NCI-H128 (cell line): Measurements from ENCODE around the gene TANC1.
"Not testable (repeated sequence)": the region's sequence is repeated elsewhere in the genome, so short reads cannot be mapped to it uniquely, and the experiment has no call there.

ENCODE experiments used
- DNase-seq: peaks from one replicate; lab custom pipeline; 2025; ENCODE audit not compliant: unreplicated experiment; lab: John Stamatoyannopoulos, UW

The TANC1 gene

DNA sequence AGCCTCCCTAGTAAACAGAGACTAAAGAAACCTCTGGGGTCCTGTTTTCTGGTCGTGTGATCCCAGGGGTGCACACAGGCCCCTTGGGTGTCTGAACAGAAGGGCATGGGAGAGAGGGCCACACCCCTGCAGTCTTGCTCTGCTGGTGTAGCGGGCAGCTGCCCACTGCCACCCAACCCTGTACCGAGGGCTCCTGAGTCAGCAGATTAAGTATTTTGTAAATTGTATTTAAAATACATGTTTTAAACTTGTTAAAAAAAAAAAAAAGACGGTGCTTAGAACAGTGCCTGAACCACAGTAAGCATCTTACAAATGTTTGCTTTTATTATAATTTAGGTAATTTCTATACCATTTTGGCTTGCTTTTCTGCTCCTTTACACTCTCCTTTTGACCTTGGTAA is 113.7 kb downstream of the TANC1 start:
- DNase-seq, result no peak

DNA sequence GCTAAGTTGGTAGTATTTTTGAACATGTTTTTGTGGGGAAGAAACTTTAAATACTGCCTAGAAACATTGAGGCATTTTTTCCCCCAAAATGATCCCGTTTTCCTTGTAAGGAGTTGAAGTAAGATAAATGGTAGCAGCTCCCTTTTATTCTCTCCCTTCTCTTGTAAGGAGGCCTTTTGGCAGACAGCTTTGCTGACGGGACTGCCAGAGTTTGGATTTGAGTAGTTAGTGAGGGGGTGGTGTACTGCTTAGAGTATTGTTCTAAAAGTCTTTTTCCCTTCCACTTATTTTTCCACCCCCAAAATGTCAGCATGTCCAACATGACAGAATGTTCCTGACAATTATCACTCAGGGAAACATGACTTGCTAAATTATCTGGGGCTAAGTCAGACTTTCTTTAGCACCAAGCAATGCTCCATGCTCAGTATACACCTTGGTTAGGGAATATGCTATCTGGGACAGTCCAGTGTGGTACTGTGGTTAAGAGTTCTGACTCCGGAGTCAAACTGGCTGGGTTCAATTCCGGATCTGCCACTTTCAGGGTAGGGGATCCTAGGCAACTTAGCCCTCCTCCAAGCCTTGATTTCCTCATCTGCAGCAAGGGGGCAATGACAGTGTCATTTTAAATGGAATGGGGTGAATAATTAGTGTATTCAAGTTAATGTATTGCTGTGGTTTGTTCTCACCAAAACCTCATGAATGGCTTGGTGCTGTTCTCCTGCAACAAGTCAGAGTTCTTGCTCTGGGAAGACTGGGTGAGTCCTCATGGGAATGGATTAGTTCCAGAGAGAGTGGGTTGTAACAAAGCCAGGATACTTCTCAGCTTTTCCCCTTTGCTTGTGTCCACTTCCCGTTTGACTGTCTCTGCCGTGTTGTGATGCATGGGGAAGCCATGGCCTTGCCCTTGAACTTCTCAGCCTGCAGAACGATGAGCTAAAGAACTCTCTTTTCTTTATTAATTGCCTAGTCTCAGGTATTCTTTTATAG is 116.2 kb downstream of the TANC1 start:
- no peak for DNase-seq

DNA sequence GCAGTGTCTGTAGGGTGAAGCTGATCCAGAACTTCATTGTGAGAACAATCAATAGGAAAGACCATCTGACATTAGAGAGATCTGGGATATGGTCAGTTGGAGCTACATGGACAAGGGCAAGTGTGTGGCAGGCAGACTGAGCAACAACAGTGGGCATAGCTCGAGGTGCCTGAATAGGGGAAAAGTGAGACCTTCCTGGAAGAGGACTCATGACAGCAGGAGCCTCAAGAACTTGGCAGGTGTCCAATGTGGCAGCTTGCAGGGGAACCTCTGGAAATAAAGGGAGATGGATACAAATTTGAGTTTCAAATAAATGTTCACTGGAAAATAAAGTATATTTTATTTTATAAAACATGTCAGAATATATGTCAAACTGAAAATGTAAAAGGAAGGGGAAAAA is 117.9 kb downstream of the TANC1 start:
- no peak for DNase-seq

DNA sequence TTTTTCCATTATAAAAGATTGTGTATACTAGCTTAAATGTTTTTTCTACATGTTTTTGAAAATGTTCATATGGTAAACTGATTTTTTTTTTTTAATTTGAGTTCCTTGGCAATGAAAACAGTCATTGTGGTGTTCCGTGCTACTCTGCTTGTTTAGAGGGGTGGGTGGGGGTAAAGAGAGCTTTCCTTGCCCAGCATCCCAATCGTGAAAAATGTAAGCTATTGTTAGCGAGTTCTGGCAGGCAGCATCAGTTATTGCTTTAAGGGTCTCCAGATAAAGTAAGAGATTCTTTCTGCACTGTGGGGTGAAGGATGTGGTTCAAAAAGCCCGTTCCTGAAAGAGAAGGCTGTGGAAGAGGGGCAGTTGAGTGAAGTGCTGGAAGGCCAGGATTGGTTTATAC is 118.4 kb downstream of the TANC1 start:
- DNase-seq, result no peak

DNA sequence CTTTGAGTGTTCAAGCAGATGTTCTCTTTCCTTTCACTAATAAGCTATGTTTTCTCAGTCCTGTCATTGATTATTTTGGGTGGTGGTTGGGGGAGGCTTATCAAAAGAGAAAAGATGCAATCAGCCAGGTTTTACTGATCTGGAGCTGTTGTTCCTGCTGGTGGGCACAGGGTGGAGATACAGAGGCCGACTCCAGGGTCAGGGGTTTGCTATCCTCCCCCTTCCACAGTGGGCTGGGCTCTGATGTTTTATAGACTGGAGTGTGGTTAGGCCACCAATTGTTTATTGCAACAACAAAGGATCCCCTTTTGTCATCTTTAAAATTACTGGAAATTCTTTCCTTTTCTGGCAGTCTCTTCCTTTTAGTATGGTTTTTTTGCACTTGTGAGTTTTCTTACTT is 120.5 kb downstream of the TANC1 start:
- no peak for DNase-seq

DNA sequence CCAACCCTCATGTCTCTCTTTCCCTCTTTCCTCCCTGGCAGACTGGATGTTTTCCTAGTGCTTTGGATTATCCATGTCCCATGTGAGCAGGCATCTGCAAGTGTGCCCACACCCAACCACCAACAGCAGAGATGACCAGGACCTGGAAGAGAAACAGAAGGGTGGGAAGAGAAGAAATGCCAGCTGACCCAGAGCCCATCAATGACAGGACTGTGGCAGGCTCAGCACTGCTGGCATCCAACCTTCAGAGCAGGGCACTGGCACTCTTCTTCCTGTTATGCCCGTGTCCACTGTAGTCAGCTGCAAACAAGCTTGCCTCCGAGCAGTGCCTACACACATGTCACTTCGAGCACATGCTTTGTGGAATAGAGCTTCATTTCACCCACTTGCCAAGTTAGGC is 121.1 kb downstream of the TANC1 start:
- DNase-seq, result no peak

DNA sequence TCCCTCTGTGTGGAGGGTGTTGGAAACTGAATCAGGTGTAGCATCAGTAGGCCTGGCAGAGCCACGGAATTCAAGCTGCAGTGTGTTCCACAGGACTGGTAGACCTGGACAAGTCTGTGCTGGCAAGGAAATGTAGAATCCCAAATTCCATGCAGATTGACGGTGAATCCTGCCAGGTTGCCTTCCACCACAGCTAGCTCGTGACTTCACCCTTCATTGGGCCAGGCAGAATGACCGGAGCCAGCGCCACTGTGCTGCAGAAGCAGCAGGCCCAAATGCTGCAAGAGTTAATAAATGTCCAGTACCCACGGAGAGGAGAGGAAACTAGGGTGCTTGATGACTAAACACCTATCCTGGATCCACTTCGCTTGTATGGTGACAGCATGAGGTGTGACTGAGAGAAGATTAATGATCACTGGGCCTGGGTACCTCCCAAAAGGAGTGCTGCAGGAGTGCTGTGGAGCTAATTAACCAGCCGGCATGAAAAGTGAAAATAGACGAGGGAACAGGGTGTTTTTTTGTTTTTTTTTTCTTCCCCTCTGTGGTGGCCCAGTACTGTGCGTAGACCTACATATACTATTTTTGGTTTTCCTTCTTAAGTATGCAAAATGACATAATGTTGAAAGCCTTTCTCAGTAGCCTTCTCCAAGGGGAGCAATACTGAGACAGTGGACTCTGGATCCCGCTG is 122.2 kb downstream of the TANC1 start:
- DNase-seq, result no peak

DNA sequence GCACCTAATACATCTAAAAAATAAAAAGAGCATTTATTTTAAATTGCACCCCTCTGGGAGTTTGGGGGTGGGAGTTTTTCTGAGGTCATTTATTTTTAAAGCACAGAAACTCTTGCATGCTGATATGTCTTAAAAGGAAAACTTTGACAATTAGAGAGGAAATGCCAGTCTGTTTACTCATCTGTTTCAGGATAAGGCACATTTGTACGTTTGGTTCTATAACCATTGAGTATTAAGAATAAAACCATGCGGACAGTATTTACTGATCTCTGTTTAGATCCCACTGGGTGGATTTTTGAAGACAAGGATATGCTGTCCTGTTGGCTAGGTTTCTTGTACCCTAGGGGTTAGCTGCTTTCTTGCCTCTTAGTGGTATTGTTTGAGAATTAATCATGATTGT is 122.9 kb downstream of the TANC1 start:
- no peak for DNase-seq

DNA sequence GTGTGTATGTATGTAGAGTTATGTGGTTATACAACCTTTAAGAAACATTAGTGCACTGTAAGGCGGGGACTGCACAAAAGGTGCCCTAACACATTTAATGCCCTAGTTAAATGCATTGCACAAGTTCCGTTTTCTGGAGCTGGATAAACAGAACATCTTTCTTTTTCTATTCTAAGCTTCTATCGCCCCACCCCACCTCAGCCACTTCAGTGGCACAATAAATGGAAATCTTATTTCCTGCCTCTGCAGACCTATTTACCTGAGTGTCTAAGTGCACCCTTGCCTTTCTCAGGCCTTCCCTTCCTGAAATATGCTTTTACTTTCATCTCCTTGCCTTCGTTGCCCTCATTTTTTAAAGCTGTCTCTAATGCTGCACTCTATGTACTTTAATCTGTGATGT is 123.5 kb downstream of the TANC1 start:
- no peak for DNase-seq

DNA sequence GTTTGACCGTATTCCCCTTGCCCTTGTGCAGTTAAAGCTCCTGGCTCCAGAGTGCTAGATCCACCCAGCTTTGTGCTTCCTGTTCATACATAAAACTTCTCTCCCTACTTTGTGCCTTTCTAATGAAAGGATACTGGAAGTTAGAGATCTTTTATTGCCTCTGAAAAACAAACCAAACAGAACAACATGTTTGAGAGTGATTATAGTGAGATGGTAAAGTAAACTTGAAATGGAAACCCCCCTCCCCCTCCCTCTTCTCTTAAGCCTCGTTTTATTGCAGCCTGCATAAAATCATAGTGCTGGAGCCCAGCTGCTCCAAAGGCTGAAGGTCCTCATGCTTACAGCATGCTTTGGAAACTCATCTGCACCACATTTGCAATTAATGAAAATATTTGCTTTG is 125.1 kb downstream of the TANC1 start:
- DNase-seq, result no peak

DNA sequence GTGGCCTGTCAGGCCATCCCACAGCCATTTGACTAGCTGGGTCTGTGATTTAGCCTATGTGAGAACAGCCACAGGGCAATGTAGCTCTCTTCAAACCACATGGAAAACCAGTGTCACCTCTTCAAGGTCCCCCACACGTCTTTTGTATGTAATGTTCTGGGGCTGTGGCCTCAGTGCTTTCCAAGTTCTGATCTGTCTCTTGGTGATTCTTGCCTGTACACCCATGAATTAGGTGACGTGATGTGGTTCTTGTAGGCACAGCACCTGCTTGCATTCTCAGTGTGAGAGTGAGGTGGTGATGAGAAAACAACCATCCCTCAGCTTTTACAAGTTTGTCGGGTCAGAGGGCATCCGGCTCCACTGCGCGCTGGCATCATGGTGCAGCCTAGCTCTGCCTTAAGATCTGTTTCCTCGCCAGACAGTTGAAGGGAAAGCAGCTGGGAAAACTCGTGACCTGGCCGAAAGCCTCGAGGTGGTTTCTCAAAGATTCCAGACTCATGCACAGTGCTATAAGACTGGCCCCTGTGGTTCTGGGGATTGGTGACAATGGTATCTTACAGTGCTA is 125.8 kb downstream of the TANC1 start:
- DNase-seq, result no peak

DNA sequence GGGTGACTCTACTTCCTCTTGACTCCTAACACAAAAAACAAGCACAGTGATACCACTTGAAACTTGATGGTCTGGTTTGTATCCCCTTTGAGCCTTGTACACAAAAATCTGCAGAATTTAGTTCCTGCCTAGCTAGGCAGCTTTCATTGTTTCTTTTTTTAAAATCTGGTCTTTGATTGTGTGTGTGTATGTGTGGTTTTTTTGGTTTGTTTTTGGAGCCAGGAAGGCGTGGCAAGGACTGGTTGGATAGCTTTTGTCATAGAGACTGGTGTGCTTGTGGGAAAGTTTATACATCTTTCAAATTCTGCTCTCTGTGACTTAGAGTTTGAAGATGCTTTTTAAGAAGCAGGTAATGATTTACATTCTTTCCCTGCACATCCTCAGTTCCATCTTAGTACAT is 127.4 kb downstream of the TANC1 start:
- no peak for DNase-seq

DNA sequence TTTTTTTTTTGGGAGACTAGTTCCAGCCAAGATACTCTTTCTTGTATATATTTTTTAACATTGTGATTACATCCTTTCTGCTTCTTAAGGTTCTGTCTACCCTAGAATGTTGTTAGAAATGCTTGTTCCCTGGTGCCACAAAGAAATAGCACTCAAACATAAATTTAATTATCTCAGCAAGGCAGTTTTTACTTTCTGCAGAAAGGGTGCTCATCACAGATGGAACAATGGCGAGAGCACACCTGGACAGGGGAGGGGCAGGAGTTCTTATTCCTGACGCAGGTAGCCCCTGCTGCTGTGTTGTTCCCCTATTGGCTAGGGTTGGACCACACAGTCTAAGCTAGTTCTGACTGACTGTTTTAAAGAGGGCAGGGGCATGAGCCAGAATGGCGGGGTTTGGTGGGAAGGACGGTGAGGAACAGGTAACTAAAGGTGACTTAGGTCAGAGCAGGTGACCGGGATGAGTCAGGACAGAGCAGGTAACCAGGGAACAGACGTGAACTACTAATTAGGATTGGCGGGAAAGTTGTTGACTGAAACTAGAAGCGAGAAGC is 127.9 kb downstream of the TANC1 start:
- DNase-seq, result not testable (repeated sequence)

DNA sequence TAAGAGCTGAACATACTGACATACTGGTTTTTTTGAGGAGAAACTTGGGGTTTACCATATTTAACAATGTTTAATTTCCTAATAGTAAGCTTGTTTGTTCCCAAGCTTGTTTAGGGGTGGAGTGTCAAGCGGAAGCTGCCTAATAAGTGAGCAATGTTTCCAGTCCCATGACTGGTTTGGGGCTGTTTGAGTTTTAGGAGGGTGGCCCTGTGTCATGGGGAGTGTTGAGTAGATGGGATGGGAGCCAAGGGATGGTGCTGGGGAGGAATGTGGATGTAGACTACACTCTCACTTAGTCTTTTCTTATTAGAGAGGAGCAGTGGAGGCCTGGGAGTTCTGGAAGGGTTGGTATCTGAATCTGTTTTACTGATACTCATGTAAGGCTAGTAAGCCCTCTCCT is 128.5 kb downstream of the TANC1 start:
- no peak for DNase-seq

DNA sequence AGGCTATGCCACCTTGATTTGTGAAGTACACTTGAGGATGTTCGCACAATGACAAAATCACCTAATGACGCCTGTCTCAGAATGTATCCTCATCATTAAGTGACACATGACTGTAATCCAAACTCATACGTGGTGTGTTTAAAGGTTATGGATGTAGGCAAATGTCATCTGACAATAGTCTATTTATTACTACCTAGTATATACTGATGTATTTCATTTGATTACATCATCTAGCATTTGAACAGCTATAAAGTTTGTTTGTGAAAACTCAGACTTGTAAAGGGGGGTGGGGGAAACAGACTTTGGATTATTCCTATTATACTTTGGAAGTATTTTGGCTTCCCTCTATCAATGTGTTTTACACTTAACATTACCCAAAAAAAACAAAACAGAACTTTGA is 129.9 kb downstream of the TANC1 start:
- DNase-seq, result no peak

DNA sequence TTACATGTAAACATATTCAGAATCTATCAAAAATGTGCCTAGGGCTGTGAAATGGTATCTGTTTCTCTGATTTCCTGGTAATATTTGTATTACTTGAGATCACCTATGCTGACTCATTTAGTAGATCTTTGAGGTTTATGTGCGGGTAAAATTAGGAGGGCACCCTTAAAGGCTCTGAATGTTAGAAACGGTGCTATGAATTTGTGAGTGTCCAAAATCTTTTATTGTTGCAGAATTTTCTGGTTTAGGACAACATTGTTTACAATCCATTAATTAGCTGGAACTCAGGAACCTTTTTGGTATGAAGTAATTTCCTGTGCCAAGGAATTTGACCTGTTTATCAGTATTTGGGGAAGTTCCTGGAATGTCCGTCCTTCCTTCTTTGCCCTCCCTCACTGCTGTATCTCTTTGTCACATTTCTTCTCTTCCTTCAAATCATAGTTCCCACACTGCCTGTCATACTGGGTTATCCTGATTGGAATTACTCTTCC is 130.5 kb downstream of the TANC1 start:
- no peak for DNase-seq

DNA sequence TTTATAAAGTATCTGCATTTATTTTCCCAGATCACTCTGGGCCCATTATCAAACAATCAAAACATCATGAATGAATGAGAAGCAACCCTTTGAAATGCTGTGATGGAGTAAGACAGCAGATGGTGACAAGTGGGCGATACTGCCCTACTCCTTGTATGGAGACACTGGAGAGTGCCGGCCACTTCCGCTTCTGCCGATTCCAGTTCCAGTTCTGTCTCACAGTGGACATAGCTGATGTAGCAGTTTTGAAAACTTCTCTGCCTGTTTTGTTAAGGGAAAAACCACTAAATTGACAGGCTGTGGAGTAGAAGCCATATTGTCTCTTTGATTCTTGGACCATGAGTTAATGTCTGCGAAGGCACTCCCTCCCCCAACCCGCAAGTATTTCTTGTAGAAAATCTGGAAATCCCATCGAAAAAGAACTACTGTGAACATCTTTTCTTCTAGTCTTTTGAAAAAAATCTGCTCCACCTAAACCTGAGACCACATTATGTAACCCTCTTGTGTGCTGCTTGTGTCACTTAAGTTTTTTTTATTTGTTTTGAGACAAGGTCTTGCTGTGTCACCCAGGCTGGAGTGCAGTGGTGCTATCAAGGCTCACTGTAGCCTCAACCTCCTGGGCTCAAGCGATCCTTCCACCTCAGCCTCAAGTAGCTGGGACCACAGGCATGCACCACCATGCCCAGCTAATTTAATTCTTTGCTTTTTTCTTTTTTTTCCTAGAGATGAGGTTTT is 133.5 kb downstream of the TANC1 start:
- DNase-seq, result no peak

DNA sequence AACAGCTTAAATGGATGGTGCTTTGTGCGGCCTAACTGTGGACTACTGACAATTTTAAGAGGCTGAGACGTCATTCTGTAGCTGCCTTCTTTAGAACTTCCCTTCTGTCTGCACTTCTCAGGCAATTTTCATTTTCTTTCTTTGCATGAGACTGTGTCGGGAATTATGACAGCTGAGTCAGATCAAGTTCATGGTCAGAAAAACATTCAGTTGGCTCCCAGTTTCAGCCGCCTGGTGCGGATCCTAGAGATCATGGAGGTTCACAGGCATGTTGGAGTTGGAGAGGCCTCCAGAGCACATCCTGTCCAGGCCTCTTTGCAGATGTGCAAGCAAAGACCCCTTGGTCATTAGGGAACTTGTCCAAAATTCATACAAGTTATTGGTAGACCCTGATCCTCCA is 135.0 kb downstream of the TANC1 start:
- DNase-seq, result no peak

DNA sequence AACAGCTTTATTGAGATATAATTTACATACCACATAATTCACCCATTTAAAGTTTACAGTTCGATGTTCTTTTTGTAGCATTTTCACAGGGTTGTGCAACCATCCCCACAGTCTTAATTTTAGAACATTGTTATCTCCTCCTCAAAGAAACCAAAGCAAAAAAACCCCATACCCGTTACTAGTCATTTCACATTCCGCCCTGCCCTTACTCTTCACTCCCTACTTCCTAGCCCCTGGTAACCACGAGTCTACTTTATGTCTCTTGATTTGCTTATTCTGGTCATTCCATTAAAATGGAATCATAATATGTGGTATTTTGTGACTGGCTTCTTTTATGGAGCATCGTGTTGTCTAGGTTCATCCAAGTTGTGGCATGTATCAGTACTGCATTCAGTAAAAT is 137.7 kb downstream of the TANC1 start:
- DNase-seq, result no peak

DNA sequence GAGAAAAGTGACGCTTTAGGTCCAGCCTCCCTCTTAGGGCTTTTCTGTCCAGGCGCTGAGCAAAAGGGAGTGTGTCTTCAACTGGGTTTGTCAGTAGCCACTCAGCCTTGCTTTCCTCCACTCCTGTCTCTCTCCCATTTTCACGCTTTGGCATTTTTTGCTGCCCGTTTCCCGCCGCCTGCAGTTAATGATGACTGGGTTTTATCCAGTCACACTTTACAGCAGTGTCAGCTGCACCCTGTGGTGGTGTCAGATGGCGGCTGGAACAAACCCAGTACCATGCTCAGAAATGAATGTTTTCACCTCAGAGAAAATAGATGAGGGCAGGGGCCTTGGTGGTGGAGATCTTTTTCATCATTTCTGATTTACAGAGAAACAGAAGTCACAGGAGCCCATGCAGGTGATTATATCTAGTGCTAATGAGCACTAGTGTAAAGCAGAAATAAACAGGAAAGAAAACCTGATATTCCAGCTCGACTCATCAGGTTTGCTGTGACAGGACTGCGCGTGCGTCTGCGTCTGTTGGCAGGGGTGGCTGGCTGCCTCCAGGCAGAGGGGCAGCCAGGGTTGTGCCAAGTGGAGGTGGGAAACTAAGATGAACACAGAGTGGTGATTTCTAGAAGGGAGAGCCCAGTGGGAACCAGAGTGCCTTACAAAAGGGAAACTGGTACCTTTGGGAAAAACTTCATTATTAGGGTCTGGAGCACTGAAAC is 139.9 kb downstream of the TANC1 start:
- no peak for DNase-seq
